Brain pericyte (primary cell): ENCODE data around the gene PRKAG2.

Experiments used
- DNase-seq: peaks from one replicate; pipeline ENCODE4 v3.0.0-alpha.2; 2012; ENCODE audit warnings: low read depth, low spot score

The PRKAG2 gene

DNA sequence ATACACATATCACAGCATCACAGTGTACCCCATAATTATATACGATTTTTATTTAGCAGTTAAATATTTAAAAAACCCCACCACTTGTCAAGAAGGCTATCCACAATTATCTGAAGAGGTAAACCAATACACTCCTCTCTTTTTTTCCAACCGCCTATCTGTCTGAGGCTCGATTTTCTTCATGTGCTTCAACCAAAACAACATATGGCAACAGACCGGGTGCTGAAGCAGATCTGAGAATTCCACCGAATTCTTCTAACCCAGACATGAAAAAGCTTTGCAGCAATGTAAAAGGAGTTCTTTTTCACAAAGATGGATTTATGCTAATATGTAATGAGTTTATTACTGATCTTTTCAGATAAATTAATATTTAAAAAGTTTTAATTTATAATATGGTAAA is 224.8 kb downstream of the PRKAG2 start:
- DNase-seq: no peak

DNA sequence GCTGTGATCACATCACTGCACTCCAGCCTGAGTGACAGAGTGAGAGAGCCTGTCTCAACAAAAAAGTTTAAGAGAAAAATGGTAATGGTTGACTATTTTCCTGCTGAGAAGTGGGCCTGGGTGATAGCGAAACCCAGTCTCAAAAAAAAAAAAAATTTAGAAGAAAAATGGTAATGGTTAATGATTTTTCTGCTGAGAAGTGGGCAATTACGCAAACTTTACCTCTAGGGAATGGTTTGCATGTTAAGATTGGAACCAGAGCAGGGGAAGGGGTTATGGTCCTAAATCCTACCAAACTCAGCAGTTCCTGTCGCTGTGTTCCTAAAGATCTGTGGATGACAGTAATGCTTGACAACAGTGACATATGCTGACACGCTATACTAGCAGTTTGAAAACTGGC is 226.8 kb downstream of the PRKAG2 start:
- DNase-seq: no peak

DNA sequence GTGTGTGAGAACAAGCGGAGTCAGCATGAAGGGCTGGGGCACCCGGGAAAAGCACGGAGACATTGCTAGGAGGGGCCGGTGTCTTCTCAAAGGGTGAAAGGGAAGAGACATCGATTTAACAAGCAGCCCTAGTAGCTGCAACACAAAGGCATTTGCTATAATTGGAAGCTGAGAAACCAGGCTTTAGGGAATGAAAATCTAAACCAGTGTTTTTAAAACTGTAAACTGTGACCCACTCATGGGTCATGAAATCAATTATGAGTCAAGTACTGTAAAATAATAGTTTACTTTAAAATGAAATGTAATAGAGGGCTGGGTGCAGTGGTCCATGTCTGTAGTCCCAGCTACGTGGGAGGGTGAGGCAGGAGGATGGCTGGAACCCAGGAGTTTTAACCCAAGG is 228.5 kb downstream of the PRKAG2 start:
- no peak for DNase-seq

DNA sequence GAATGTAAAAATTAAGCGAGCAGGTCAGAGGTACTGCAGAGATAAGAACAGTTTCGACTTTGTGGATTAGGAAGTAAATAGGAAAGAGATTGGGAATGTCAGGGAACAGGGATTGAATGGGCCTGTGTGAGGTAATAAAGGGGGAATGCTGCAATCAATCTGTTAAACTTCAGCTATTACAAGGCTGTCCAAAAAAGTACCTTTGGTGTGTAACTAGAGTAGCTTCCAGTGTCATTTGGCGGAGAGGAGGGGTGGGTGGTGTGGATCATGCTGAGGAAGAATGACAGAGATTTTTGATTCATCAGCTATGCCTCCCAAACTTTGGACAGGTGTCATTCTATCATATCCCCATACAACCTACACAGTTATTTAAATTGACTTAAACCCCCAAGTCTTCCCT is 229.0 kb downstream of the PRKAG2 start:
- no peak for DNase-seq

DNA sequence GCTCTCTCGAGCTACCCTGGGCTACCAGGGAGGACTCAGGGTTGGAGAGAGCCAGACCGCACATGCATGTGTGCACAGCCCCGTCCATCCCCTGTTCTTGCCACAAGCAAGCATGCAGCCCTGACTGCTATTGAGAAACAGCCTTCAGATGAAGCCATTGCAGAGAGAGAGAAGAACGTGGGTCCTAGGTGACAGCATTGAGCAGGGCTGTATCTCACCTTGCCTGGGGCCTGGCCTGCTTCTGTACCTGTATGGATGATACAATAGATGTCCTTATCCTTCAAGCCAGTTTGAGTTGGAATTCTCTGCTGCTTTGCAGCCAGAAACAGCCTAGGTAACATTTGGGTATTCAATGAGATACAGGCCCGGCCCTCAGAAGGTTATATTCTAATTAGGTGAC is 229.9 kb downstream of the PRKAG2 start:
- no peak for DNase-seq

DNA sequence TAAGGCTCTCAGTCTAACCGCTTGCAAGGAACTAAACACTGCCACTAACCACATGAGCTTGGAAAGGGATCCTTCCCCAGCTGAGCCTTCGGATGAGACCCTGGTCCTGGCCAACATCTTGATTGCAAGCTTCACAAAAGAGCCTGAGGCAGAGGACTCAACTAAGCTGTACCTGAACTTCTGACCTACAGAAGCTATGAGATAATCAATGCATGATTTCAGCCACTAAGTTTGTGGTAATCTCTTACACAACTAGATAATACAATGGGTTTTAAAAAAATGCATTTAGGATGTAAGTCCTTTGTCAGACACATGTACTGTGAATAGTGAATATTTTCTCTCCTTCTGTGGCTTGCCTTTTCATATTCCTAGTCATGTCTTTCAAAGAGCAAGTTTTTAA is 231.6 kb downstream of the PRKAG2 start:
- no peak for DNase-seq

DNA sequence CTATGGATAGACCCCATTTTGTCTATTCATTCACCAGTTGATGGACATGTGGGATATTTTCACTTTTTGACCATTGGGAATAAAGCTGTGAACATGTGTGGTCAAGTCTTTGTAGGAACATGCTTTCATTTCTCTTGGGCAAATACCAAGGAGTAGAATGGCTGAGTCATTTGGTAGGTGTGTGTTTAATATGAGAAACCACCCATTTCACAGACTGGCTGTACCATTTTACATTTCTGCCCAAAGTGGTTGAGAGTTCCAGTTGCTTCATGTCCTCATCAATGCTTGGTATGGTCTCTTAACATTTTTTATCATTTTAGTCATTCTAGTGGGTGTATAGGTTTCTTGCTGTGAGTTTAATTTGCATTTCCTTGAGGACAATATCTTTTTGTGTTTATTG is 232.4 kb downstream of the PRKAG2 start:
- DNase-seq: no peak

DNA sequence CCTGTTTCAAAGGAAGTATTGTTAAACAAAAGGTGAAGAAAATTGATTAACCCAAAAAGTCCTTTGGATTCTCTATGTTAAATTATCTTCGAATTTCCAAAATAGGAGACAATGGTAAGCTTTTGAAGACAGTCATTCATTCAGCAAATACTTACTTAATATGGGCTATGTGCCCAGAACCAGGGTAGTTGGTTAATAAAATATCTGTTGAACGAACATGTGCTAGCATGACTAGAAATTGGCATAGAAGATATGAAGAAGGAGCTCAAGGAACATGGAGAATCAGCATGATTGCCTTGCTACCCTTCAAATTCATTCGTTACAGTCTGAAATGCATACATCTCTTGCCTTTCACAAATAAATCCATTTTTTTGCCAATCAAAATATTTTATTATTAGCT is 234.2 kb downstream of the PRKAG2 start:
- no peak for DNase-seq

DNA sequence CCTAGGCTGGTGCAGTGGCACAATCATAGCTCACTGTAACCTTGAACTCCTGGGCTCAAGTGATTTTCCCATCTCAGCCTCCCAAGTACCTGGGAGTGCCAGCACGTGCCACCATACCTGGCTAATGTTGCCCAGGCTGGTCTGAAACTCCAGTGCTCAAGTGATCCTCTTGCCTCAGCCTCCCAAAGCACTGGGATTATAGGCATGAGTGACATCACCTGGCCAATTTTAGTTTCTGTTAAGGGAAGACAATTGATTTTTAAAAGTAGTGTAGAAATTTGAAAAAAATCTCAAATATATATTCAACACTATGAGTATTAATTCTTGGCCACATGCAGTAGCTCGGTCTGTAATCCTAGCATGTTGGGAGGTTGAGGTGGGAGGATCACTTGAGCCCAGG is 235.3 kb downstream of the PRKAG2 start:
- DNase-seq: no peak

DNA sequence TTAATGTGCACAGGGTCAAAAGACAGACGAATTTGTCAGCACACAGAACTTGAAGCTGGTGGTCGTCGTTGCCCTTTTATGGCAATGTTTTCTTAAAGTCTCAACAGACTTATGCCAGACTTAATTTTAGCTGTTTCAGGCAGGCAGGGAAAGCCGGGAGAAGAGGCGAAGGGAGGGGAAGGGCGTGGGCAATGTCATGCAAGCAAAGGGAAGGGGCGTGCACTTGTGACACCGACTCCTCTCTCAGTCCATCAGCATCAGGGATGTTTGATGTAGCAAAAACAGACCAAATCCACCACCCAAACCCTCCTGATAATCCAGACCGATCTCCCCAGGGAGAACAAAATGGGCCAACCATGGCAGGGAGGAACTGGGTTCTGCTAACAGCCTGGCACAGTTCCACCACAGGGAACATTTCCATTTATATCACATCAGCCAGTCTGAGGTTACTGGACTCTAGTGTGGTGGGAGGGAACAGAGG is 239.1 kb downstream of the PRKAG2 start:
- no peak for DNase-seq

DNA sequence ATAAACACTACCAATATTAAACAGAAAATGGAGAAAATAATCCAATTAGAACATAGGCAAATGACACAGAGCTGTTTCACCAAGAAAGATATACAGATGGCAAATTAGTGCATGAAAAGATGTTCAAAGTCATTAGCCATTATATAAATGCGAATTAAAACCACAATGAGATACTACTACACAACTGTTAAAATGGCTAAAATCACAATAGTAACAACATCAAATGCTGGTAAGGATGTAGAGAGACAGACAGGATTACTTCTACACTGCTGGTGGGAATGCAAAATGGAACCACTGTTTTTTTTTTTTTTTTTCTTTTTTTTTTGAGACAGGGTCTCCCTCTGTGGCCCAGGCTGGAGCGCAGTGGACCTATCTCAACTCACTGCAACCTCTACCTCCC is 242.3 kb downstream of the PRKAG2 start:
- DNase-seq: no peak

DNA sequence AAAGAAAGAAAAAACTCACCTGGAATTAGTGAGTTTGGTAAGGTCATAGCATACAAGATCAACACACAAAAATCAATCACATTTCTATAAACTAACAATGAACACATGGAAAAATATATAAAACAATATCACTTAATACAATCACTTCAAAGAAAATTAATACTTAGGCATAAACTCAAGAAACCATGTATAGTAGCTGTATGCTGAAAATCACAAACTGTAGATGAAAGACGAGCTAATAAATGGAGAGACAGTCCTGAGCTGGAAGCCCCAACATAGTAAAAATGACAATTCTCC is 243.5 kb downstream of the PRKAG2 start:
- DNase-seq: no peak

DNA sequence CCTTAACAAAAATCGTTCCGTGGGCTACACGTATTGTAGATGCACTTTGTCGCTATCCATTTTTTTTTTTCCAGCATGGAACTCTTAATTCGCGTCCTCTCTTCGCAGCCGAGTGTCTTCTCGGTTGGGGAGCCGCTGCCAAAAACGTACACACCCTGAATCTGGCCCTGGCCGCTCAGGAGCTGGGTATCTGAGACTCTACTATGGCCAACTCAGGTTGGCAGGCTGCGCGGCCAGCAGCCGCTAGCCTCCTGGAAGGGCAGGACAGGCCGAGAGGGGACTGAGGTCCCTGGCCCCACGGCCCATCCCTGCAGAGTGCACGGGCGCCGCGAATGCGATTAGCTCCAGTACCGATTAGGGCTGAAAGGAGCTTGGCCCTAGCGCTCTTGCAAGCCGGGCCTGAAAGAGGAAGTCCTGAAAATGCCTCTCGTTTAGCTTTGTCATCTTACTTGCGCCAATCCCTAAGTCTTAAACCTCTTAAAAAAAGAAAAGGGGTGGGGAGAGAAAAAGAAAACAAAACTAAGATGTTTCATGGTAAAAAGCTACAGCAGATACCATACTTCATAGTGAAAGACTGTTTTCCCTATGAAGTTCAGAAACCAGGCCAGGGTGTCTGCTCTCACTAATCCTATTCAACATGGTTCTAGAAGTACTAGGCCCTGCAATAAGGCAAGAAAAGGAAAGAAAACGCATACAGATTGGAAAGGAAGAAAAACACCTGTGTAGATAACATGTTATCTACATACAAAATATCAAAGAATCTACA is 244.0 kb downstream of the PRKAG2 start:
- no peak for DNase-seq

DNA sequence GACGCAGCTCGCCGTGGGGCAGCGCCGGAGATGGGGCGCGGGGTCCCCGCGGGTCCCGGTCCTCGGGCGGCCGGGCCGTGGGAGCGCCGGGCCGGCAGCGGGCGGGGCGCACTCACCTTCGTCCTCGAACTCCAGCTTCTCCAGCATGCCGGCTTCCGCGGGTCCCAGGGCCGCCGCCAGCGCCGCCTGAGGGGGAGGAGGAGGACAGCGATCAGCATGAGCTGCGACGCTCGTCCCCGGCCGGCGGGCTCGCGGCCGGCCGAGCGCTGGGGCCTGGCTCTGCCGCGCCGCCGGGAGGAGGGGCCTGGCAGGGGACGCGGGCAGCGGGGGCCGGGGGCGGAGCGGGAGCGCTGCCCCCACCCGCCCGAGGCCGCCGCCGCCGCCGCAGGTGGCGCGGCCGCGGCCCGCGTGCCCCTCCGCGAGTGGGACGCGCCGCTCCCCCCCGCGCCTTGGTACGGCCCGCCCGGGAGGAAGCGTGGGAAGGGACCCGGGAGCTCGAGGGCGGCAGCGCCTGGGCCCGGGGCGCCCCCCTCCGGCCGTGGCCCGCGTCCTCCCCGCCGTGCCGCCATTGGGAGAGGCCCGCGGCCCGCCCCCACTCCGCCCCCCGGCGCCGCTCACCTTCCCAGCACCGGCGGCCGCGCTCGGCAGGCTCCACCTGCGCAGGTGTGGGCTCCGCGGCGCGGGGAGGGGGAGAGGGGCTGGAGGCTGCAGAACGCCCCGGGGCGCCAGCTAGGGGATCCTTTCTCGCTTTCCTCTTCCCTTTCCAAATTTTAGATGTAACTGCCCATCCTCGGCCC is 244.8 kb downstream of the PRKAG2 start:
- no peak for DNase-seq

DNA sequence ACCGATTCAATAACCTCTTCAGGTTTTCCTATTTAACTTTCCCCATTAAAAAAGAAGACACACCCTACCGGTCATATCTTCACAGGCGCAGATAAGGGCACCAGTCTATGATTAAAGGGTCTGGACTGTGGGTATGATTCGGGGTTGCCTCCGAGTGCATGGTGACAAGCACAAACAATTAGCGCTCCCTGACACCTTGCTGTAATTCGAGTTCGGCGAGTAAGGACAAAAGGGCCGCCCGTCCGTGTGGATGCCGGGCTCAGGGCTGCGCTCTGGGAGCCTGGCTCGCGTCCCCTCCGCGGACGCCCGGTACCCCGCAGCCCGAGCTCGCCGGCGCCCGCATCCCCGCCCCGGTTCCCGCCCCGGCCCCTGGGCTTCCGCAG is 245.4 kb downstream of the PRKAG2 start:
- no peak for DNase-seq

DNA sequence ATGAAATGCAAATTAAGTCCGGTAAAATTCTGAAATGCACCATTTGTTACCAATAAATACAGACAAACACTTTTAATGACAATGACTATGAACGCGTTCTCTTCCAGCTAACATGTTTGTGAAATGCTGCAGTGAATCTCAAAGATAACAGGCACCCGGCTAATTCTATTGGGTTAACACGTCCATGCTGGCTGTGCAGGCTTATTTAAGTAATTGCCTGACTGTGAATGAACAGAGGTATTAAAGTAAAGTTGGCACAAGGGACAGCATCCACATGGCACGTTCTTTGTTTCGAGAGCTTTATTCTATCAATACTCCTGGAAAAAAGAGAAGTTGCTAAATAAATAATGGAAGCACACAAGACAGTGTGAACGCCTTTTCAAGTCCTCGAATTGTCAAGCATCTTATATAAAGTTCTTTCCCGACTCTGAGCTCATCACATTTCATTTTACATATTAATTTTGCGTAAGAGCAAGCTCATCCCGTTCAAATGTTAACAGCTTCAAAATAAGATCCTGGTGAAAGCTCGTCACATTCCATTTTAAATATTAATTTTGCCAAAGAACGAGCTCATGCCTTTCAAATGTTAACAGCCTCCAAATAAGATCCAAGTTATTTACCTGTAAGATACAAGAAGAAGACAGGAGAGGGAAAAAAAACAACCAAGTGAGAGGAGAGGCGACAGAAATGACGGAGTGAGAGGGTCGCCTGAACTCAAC is 245.9 kb downstream of the PRKAG2 start:
- DNase-seq: no peak

DNA sequence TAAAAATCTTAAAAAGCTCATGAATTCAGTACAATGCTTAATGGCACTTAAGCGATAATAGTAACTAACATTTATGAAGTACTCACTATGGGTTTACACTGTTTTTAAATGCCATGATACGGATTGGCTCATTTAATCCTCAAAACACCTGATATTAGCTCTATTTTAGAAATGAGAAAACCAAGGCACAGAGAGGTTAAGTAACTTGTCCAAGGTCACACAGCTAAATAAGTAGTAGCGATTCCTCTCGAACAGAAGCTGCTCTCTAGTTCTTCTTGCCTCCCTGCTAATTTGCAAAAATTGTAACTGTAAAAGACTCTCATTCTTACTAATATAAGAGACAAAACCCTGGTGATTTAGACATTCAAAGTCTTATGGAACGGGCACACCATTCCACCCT is 246.6 kb downstream of the PRKAG2 start:
- DNase-seq: no peak

DNA sequence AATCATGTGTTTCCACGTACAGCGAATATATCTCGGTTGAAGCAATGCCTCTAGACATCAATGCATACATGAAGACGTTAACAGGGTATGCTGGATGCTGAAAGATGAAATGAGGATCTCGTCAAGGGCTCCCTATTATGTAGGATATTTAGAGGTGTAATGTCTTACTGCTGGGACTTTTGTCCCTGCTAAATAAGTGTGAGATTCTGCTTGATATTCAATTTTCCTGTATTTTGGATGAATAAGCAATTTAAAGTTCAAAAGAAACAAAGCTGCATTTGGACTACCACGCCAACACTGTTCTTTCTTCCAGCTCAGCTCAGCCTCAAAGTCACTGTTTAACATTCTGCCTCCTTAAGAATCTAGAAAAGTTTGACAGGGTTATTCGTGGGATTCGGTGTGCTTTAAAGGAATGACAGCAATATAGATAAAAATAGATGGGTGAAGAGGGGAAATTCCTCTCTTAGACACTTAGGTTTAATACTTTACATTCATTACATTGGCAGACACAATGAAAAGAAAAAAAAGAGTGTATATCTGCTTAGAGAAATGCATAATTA is 247.1 kb downstream of the PRKAG2 start:
- no peak for DNase-seq

DNA sequence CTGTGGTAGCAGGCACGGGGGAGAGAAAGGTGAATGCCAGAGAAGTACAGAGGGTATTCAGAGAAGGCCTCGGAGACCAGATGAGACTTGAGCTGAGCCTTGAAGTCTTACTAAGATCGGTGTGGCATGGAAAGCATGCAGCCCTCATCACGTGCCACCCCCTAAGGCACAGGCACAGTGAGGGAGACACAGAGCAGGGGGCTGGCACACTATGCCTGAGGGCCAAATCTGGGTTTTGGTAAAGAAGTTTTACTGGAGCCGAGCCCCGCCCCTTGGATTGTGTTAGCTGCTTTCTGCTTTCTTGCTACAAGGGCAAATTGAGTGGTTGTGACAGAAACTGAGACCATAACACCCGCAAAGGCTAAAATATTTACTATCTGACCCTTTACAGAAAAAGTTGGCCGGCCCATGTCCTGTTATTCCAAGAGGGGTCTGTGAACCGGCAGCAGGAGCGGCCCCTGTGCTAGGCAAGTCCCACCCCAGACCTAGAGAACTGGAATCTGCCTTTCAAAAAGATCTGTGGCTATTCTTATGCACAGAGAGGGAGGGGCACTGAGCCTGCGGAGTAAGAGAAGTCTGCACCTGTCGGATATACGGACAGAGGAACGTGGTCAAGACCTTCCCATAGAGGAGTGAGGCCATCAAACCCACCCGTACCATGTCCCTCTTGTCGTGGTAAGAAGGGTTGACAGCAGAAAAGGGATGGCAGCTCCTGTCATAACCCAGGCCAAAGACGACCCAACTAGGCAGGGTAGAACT is 247.9 kb downstream of the PRKAG2 start:
- no peak for DNase-seq

DNA sequence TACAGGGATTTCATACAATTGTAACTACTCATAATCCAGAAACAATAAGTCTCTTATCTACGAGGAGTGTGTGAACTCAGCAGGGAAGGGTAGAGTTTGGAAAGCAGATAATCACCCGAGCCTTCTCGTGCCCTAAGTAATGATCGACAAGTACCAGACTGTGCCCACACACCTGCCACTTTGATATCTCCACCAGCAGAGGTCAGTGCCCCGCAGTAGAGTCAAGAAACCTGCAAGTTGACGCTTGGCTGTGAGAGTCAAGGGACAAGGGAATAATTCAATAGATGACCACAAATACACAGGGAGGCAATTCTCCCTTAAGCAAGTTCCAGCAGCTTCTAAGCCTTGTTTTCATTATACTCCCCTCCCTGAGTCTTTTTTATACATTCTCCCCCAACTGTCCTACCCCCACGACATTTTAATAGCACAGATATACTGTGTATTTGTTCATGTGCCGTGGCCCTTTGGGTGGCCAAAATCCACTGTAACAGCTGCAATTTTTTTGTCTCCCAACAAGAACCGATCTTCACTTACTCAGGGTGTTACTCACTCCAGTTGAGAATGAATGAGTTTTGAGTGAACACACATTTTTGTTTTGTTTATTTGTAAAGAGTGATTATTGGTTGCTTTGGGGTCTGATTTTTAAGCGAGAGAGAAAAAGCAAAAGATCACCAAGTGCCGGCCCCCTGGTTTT is 250.3 kb downstream of the PRKAG2 start:
- DNase-seq: no peak

DNA sequence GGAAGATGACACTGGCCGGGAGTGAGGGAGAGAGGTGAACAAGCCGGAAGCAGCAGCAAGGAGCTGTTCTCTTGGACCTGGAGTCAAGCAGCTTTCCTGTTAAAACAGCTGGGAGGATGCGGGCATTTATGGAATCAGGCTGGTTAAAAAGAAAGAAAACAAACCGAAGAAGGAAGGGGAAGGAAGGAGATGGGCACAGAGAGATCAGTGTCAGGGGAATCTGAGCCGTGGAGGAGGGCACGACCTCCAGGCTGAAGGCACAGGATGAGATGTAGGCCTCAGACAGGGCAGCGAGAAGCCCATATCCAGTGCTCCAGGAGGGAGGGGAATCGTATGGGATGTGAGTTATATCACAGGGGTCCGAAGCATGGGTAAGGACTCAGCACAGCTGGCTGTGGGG is 251.3 kb downstream of the PRKAG2 start:
- no peak for DNase-seq
